SK-N-SH treated with all-trans-retinoic acid at 6 μM for 48 hours (cell line): ENCODE measurements around the gene DDB1.

ENCODE experiments used
- ARNTL ChIP-seq: fragments of 450-650 bp; formaldehyde crosslinking; IDR thresholded peaks from 2 replicates; pipeline ENCODE4 v1.5.0; 2020; ENCODE audit warnings: low read depth, mild to moderate bottlenecking, moderate library complexity, borderline replicate concordance
- ESRRG ChIP-seq: fragments of 250-450 bp; sonication (Bioruptor Pico); IDR thresholded peaks from 2 replicates; pipeline ENCODE4 v1.6.1; 2021; ENCODE audit warnings: mild to moderate bottlenecking
- PATZ1 ChIP-seq: fragments of 250-450 bp; sonication (Bioruptor Pico); IDR thresholded peaks from 2 replicates; pipeline ENCODE4 v1.8.0; 2020; ENCODE audit warnings: mild to moderate bottlenecking, moderate library complexity, borderline replicate concordance
- PPARA ChIP-seq: fragments of 250-450 bp; sonication (Bioruptor Pico); IDR thresholded peaks from 2 replicates; pipeline ENCODE4 v1.5.0; 2020; ENCODE audit warnings: mild to moderate bottlenecking, borderline replicate concordance
- SNAI2 ChIP-seq: fragments of 250-450 bp; sonication (Bioruptor Pico); IDR thresholded peaks from 2 replicates; pipeline ENCODE4 v1.5.0; 2020; ENCODE audit warnings: mild to moderate bottlenecking, moderate library complexity
- ZFP3 ChIP-seq: fragments of 250-450 bp; sonication (Bioruptor Pico); IDR thresholded peaks from 2 replicates; pipeline ENCODE4 v1.5.0; 2020; ENCODE audit warnings: mild to moderate bottlenecking, moderate library complexity
- ZNF565 ChIP-seq: fragments of 450-650 bp; formaldehyde crosslinking; conservative IDR thresholded peaks from 2 replicates; pipeline ENCODE4 v1.5.0; 2020; ENCODE audit warnings: low read depth, mild to moderate bottlenecking, moderate library complexity
- ZNF70 ChIP-seq: fragments of 450-650 bp; formaldehyde crosslinking; IDR thresholded peaks from 2 replicates; pipeline ENCODE4 v1.5.0; 2020; ENCODE audit warnings: mild to moderate bottlenecking, moderate library complexity
- TF ChIP-seq, protein P1 (sequence below): fragments of 250-450 bp; sonication (Bioruptor Pico); IDR thresholded peaks from 2 replicates; pipeline ENCODE4 v1.5.0; 2020; ENCODE audit warnings: mild to moderate bottlenecking, moderate library complexity
- TF ChIP-seq, protein P2 (sequence below): fragments of 250-450 bp; sonication (Bioruptor Pico); IDR thresholded peaks from 2 replicates; pipeline ENCODE4 v1.5.1; 2020; ENCODE audit warnings: low read depth, mild to moderate bottlenecking, moderate library complexity
- TF ChIP-seq, protein P3 (sequence below): fragments of 250-450 bp; sonication (Bioruptor Pico); IDR thresholded peaks from 2 replicates; pipeline ENCODE4 v1.5.1; 2021; ENCODE audit warnings: mild to moderate bottlenecking, moderate library complexity

- TF ChIP-seq ZFP3 (CRISPR knock-in tag) (no peak), PPARA (CRISPR knock-in tag) (no peak), ZNF565 (no peak), SNAI2 (no peak), PATZ1 (CRISPR knock-in tag) (no peak), ZNF70 (CRISPR knock-in tag) (no peak), ARNTL (CRISPR knock-in tag) (no peak), ESRRG (CRISPR knock-in tag) (no peak)
- TF ChIP-seq, protein P1, sequence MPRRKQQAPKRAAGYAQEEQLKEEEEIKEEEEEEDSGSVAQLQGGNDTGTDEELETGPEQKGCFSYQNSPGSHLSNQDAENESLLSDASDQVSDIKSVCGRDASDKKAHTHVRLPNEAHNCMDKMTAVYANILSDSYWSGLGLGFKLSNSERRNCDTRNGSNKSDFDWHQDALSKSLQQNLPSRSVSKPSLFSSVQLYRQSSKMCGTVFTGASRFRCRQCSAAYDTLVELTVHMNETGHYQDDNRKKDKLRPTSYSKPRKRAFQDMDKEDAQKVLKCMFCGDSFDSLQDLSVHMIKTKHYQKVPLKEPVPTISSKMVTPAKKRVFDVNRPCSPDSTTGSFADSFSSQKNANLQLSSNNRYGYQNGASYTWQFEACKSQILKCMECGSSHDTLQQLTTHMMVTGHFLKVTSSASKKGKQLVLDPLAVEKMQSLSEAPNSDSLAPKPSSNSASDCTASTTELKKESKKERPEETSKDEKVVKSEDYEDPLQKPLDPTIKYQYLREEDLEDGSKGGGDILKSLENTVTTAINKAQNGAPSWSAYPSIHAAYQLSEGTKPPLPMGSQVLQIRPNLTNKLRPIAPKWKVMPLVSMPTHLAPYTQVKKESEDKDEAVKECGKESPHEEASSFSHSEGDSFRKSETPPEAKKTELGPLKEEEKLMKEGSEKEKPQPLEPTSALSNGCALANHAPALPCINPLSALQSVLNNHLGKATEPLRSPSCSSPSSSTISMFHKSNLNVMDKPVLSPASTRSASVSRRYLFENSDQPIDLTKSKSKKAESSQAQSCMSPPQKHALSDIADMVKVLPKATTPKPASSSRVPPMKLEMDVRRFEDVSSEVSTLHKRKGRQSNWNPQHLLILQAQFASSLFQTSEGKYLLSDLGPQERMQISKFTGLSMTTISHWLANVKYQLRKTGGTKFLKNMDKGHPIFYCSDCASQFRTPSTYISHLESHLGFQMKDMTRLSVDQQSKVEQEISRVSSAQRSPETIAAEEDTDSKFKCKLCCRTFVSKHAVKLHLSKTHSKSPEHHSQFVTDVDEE (CRISPR knock-in tag), result no peak
- TF ChIP-seq, protein P2, sequence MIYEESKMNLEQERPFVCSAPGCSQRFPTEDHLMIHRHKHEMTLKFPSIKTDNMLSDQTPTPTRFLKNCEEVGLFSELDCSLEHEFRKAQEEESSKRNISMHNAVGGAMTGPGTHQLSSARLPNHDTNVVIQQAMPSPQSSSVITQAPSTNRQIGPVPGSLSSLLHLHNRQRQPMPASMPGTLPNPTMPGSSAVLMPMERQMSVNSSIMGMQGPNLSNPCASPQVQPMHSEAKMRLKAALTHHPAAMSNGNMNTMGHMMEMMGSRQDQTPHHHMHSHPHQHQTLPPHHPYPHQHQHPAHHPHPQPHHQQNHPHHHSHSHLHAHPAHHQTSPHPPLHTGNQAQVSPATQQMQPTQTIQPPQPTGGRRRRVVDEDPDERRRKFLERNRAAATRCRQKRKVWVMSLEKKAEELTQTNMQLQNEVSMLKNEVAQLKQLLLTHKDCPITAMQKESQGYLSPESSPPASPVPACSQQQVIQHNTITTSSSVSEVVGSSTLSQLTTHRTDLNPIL, result no peak
- TF ChIP-seq, protein P3, sequence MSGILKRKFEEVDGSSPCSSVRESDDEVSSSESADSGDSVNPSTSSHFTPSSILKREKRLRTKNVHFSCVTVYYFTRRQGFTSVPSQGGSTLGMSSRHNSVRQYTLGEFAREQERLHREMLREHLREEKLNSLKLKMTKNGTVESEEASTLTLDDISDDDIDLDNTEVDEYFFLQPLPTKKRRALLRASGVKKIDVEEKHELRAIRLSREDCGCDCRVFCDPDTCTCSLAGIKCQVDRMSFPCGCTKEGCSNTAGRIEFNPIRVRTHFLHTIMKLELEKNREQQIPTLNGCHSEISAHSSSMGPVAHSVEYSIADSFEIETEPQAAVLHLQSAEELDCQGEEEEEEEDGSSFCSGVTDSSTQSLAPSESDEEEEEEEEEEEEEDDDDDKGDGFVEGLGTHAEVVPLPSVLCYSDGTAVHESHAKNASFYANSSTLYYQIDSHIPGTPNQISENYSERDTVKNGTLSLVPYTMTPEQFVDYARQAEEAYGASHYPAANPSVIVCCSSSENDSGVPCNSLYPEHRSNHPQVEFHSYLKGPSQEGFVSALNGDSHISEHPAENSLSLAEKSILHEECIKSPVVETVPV (CRISPR knock-in tag), result no peak
These were observed 23.8 kb upstream of the DDB1 start for GRCh38 chr11:61356706-61357105.
